ENCODE measurements around the gene PAFAH2.

The PAFAH2 gene
- 9.9 to 81.5 (median 52.1) reads per million in 18 experiments for total RNA-seq

GRCh38 chr1:25997828-25998761 lies at the start of gene PAFAH2:
Gene PAFAH2 (minus strand): TSS chr1:25998063. CDS start chr1:25990816, 7,247 bp downstream.
- peak; percentile 99 to 100 for DNase-seq

GRCh38 chr1:26047278-26047874 lies 49.5 kb upstream of the PAFAH2 start:
- DNase-seq = no peak

GRCh38 chr1:26046246-26047095 lies 48.6 kb upstream of the PAFAH2 start:
- DNase-seq = no peak

- no peak for DNase-seq
Observed at GRCh38 chr1:26045722-26046245, 47.9 kb upstream of the PAFAH2 start, which contains the start of gene SLC30A2. Gene SLC30A2 (minus strand): TSS chr1:26046118. CDS start chr1:26045896, 222 bp downstream.

GRCh38 chr1:26044971-26045721 lies 47.3 kb upstream of the PAFAH2 start:
- no peak for DNase-seq

GRCh38 chr1:26044414-26044813 lies 46.6 kb upstream of the PAFAH2 start:
- no peak for DNase-seq

- no peak for DNase-seq
Observed at GRCh38 chr1:26043765-26044164, 45.9 kb upstream of the PAFAH2 start.

- DNase-seq = no peak
Observed at GRCh38 chr1:26041978-26042377, 44.1 kb upstream of the PAFAH2 start.

GRCh38 chr1:26041401-26041800 lies 43.5 kb upstream of the PAFAH2 start:
- DNase-seq = no peak

GRCh38 chr1:26038904-26039303 lies 41.0 kb upstream of the PAFAH2 start:
- DNase-seq = no peak

GRCh38 chr1:26038477-26038876 lies 40.6 kb upstream of the PAFAH2 start:
- no peak for DNase-seq

GRCh38 chr1:26037904-26038303 lies 40.0 kb upstream of the PAFAH2 start:
- no peak for DNase-seq

- DNase-seq = no peak
Observed at GRCh38 chr1:26036756-26037281, 39.0 kb upstream of the PAFAH2 start.

- DNase-seq = peak; percentile 75 to 78
Observed at GRCh38 chr1:26035959-26036755, 38.3 kb upstream of the PAFAH2 start.

GRCh38 chr1:26035203-26035958 lies 37.5 kb upstream of the PAFAH2 start:
- DNase-seq = peak; percentile 91 to 94

GRCh38 chr1:26034504-26035202 lies 36.8 kb upstream of the PAFAH2 start:
- DNase-seq = no peak

- peak in 1 of 2 donors; percentile 15 for DNase-seq
Observed at GRCh38 chr1:26032656-26033357, 34.9 kb upstream of the PAFAH2 start.

- no peak for DNase-seq
Observed at GRCh38 chr1:26031611-26032220, 33.9 kb upstream of the PAFAH2 start.

All from inflammatory macrophage (primary cell).